H1 (cell line): ENCODE data around the gene MBNL2. TPM values are rescaled to one million over a fixed set of nuclear protein-coding genes. Genes with fewer than 3 reads are reported as not detected.

Experiments used
- BACH1 ChIP-seq: IDR thresholded peaks from 2 replicates; pipeline ENCODE4 v1.6.1; 2012; ENCODE audit warnings: low read length, improper control_type of control experiment
- BCL11A ChIP-seq, 2 experiments: IDR thresholded peaks; one replicate each; pipeline ENCODE4 v1.6.1; 2011; ENCODE audit warnings: low read depth in 2 of 2, low read length in 2 of 2, mild to moderate bottlenecking in 2 of 2
- CEBPB ChIP-seq: IDR thresholded peaks from 2 replicates; pipeline ENCODE4 v1.6.1; 2012; ENCODE audit warnings: low read depth, low read length
- CHD2 ChIP-seq: IDR thresholded peaks from 2 replicates; pipeline ENCODE4 v1.6.1; 2012; ENCODE audit warnings: low read length, improper control_type of control experiment
- SP4 ChIP-seq: IDR thresholded peaks from 2 replicates; pipeline ENCODE4 v1.6.1; 2012; ENCODE audit warnings: low read length, inconsistent platforms
- TAF7 ChIP-seq: optimal IDR thresholded peaks from 2 replicates; pipeline ENCODE3; 2011; ENCODE audit warnings: low read depth, mild to moderate bottlenecking, inconsistent platforms, low read length, moderate library complexity, borderline replicate concordance
- ZNF274 ChIP-seq: IDR thresholded peaks from 2 replicates; pipeline ENCODE4 v1.7.0; 2012; ENCODE audit warnings: low read length, borderline replicate concordance; ENCODE audit errors: extremely low read depth
- polyA plus RNA-seq, 7 experiments: library from polyadenylated mRNA; depleted of rRNA in 3 of 7; stranded (reverse) in 5 of 7; unstranded in 2 of 7; fragments of >200 nt in 5 of 7; fragments of 200-250 nt in 2 of 7; gene quantifications; 1 replicate in 5 of 7; 2 replicates in 1 of 7; 4 replicates in 1 of 7; pipeline versions ENCODE4 v1.2.1 to v1.2.3, GENCODE V29; 2011 to 2013; ENCODE audit warnings: missing spikeins in 2 of 7, mixed read lengths in 2 of 7
- total RNA-seq: library from RNA; stranded (reverse); fragmentation: NEBNext Ultra II Directional; extraction: Animal tissue kit (Norgen Biotek cat#: 25700); gene quantifications from 2 replicates; pipeline ENCODE4 v1.2.1, GENCODE V29; 2021

MBNL2 gene
- total and polyA plus RNA-seq, 2 of the 8 experiments (the other 6 are each of a cell fraction or from before 2014, with no cell fraction given): 1.0 to 2.6 TPM

GRCh38 chr13:97372936-97373335 lies 150.8 kb downstream of the MBNL2 start (continued):
- TF ChIP-seq ZNF274 (no peak), BCL11A (IDR thresholded peaks at IDR 0.05; ENCODE audit: low read depth in 2 of 2, low read length in 2 of 2) (no peak), BACH1 (no peak), SP4 (no peak), CHD2 (no peak), TAF7 (no peak), CEBPB (no peak)
